ENCODE measurements around the gene ACVR1.

The ACVR1 gene

GRCh38 chr2:157876066-157876785 lies at the start of gene ACVR1:
Gene ACVR1, minus strand, starts transcription at chr2:157876330. Its CDS starts 76,837 bp downstream, at chr2:157799493.
- peak; percentile 36; the same call in 1 of the 2 replicates for TF ChIP-seq CSDC2 (CRISPR knock-in tag; IDR thresholded peaks at IDR 0.05)
- TF ChIP-seq ZFP3 (CRISPR knock-in tag; IDR thresholded peaks at IDR 0.05), result no peak
- no peak for TF ChIP-seq BACH2 (CRISPR knock-in tag; IDR thresholded peaks at IDR 0.05; ENCODE audit: borderline replicate concordance)
- TF ChIP-seq TSHZ2 (CRISPR knock-in tag; IDR thresholded peaks at IDR 0.05), result peak; percentile 51; the same call in 1 of the 2 replicates
- no peak for TF ChIP-seq ZFP30 (CRISPR knock-in tag; IDR thresholded peaks at IDR 0.05)
- TF ChIP-seq PATZ1 (CRISPR knock-in tag; IDR thresholded peaks at IDR 0.05; ENCODE audit: borderline replicate concordance), result peak; percentile 54; the same call in 1 of the 2 replicates
- ATAC-seq, result peak; percentile 90

DNA sequence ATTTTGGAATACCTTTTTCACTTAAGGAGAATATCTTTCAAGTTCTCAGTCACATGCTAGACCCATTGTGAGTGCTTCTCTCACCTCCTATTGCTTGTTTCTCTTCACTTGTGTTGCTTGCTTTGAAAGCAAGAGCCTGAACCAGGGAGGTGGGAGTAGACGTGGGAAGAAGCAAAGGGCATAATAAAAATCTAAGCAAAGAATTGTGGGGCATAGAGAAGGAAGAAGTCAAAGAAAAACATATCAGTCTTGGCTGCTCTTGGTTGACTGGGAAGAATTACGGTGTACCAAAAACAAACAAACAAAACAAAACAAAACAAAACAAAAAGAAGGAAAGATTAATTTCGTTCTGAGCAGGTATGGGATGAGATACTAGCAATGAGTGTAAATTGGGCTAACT lies 48.9 kb upstream of the ACVR1 start:
- TF ChIP-seq ZNF70 (CRISPR knock-in tag; IDR thresholded peaks at IDR 0.05) (no peak), ZC3H10 (CRISPR knock-in tag; IDR thresholded peaks at IDR 0.05) (no peak), PATZ1 (CRISPR knock-in tag; IDR thresholded peaks at IDR 0.05; ENCODE audit: borderline replicate concordance) (no peak), ZFP3 (CRISPR knock-in tag; IDR thresholded peaks at IDR 0.05) (no peak), POU6F1 (CRISPR knock-in tag; IDR thresholded peaks at IDR 0.05; ENCODE audit: borderline replicate concordance, low read depth) (no peak), TOX (CRISPR knock-in tag; IDR thresholded peaks at IDR 0.05; ENCODE audit: borderline replicate concordance) (no peak), ZNF8 (CRISPR knock-in tag; IDR thresholded peaks at IDR 0.05) (no peak), ESRRG (CRISPR knock-in tag; IDR thresholded peaks at IDR 0.05) (no peak), SNAI2 (CRISPR knock-in tag; IDR thresholded peaks at IDR 0.05) (no peak), CREB5 (CRISPR knock-in tag; IDR thresholded peaks at IDR 0.05; ENCODE audit: low read depth) (no peak), TSHZ2 (CRISPR knock-in tag; IDR thresholded peaks at IDR 0.05) (no peak)
- no peak for ATAC-seq

- no peak for ATAC-seq
- TF ChIP-seq CSDC2 (CRISPR knock-in tag; IDR thresholded peaks at IDR 0.05) (no peak), TSHZ2 (CRISPR knock-in tag; IDR thresholded peaks at IDR 0.05) (no peak), OSR1 (CRISPR knock-in tag; IDR thresholded peaks at IDR 0.05) (no peak), TOX (CRISPR knock-in tag; IDR thresholded peaks at IDR 0.05; ENCODE audit: borderline replicate concordance) (no peak), BACH2 (CRISPR knock-in tag; IDR thresholded peaks at IDR 0.05; ENCODE audit: borderline replicate concordance) (no peak), ESRRG (CRISPR knock-in tag; IDR thresholded peaks at IDR 0.05) (no peak), ZNF70 (CRISPR knock-in tag; IDR thresholded peaks at IDR 0.05) (no peak), CSRNP3 (CRISPR knock-in tag; IDR thresholded peaks at IDR 0.05) (no peak), GLIS3 (CRISPR knock-in tag; IDR thresholded peaks at IDR 0.05) (no peak), ZNF8 (CRISPR knock-in tag; IDR thresholded peaks at IDR 0.05) (no peak)
Measured at GRCh38 chr2:157923598-157924217, 47.6 kb upstream of the ACVR1 start.

Data from SK-N-SH treated with all-trans-retinoic acid at 6 μM for 48 hours (cell line).